ENCODE data around the gene MTCH1. TPM values are rescaled to one million over a fixed set of nuclear protein-coding genes. Genes with fewer than 3 reads are reported as not detected.

The MTCH1 gene
- total RNA-seq, 4 donors from 2014 or later = 85.6 to 127 (median 116) TPM

DNA sequence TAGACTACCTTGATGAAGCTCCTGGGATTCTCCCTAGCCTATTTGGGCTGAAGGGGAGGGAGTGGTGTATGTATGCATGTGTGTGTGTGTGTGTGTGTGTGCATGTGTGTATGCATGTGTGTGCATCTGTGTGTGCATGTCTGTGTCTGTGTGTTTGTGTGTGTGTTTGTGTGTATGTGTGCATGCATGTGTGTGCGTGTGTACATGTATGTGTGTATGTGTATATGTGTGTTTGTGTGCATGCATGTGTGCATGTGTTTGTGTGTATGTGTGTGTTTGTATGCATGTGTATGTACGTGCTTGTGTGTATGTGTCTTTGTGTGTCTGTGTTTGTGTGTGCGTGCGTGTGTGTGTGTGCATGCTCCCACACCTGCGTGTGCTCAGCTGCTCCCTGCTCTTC is 34.8 kb upstream of the MTCH1 start:
- ATAC-seq = no peak
- Histone ChIP-seq H3K4me1 (peaks cover 9 to 11% of the 10 kb centered on the region in 2 donors), H3K27me3 (no peaks in the 10 kb centered on the region), H3K36me3 (no peaks in the 10 kb centered on the region), H3K4me3 (no peak overlapping the region), H3K9me3 (no peaks in the 10 kb centered on the region), H3K27ac (no peak overlapping the region)
- intact Hi-C loops (cut with DNase I; ENCODE audit: low total_unique reads) (no loop called here), in situ Hi-C loops (cut with MboI; ENCODE audit: low sequenced_read_pairs in 4 of 4) (loop anchor here (10.0 to 25.0 kb wide), 3 partner anchors 134 to 259 kb away; partner anchors contain the start of gene C6orf89 (in 1 of the 4))
- DNase-seq = no peak
- TF ChIP-seq POLR2A (IDR thresholded peaks at IDR 0.05) = no peak
- TF ChIP-seq, protein P1, sequence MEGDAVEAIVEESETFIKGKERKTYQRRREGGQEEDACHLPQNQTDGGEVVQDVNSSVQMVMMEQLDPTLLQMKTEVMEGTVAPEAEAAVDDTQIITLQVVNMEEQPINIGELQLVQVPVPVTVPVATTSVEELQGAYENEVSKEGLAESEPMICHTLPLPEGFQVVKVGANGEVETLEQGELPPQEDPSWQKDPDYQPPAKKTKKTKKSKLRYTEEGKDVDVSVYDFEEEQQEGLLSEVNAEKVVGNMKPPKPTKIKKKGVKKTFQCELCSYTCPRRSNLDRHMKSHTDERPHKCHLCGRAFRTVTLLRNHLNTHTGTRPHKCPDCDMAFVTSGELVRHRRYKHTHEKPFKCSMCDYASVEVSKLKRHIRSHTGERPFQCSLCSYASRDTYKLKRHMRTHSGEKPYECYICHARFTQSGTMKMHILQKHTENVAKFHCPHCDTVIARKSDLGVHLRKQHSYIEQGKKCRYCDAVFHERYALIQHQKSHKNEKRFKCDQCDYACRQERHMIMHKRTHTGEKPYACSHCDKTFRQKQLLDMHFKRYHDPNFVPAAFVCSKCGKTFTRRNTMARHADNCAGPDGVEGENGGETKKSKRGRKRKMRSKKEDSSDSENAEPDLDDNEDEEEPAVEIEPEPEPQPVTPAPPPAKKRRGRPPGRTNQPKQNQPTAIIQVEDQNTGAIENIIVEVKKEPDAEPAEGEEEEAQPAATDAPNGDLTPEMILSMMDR (IDR thresholded peaks at IDR 0.05 in 4 of 5, conservative IDR thresholded peaks at IDR 0.05 in 1 of 5) = no peak

DNA sequence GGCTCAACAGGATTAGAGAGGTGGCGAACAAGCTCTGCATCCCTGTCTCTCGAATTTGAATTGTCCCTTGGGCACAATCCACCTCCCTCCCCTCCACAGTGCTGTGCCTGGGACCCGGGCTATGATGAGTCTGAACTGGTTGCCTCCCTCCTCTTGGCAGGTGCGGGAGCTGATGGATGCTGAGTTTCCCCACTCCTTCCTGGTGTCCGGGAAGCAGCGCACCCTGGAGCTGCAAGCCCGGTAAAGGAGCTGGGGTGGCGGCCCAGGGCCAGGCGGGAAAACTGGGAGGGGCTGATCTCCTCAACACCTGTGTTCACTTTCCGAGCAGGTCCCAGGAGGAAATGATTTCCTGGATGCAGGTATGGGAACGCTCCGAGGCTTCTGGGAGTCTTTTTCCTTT is 34.4 kb upstream of the MTCH1 start:
- no peak for ATAC-seq
- TF ChIP-seq, protein P1 (IDR thresholded peaks at IDR 0.05 in 4 of 5, conservative IDR thresholded peaks at IDR 0.05 in 1 of 5) = no peak
- TF ChIP-seq POLR2A (IDR thresholded peaks at IDR 0.05) = no peak
- intact Hi-C loops (cut with DNase I; ENCODE audit: low total_unique reads) (no loop called here), in situ Hi-C loops (cut with MboI; ENCODE audit: low sequenced_read_pairs in 4 of 4) (loop anchor here (10.0 to 25.0 kb wide), 3 partner anchors 133 to 258 kb away; partner anchors contain the start of gene C6orf89 (in 1 of the 4))
- Histone ChIP-seq H3K9me3 (no peaks in the 10 kb centered on the region), H3K27ac (no peak overlapping the region), H3K27me3 (no peaks in the 10 kb centered on the region), H3K4me1 (peaks cover 9 to 11% of the 10 kb centered on the region in 2 donors), H3K4me3 (no peak overlapping the region), H3K36me3 (no peaks in the 10 kb centered on the region)
- DNase-seq = no peak

DNA sequence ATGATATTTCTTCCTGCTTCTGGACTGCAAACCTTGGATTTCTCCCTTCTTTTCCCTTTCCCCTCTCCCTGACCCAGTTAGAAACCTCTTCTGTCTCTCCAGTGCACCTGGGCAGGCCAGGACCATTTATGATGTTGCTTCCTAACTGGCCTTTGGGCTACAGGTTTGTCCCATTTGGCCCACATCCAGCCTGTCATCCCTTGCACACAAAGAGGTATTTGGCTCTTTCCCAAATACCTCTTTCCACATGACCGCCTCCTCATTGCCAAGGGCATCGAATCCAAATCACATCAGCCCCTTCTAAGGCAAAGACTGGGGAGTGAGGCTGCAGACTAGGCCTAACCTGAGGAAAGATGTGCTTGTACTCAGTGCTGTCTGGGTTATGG is 33.1 kb upstream of the MTCH1 start:
- DNase-seq (no peak), ATAC-seq (no peak)
- peaks cover 9 to 11% of the 10 kb centered on the region in 2 donors for H3K4me1 ChIP-seq
- TF ChIP-seq, protein P1 (IDR thresholded peaks at IDR 0.05 in 4 of 5, conservative IDR thresholded peaks at IDR 0.05 in 1 of 5) = no peak
- no peak for TF ChIP-seq POLR2A (IDR thresholded peaks at IDR 0.05)
- intact Hi-C loops (cut with DNase I; ENCODE audit: low total_unique reads) (loop anchor here (1.0 to 5.0 kb wide), 2 partner anchors 32 to 252 kb away; no protein-coding TSS in a partner anchor), in situ Hi-C loops (cut with MboI; ENCODE audit: low sequenced_read_pairs in 4 of 4) (loop anchor here (10.0 to 25.0 kb wide), 3 partner anchors 132 to 257 kb away; partner anchors contain the start of gene C6orf89 (in 3 of the 4))
- no peaks in the 10 kb centered on the region for H3K36me3 ChIP-seq
- no peaks in the 10 kb centered on the region for H3K27me3 ChIP-seq
- no peak overlapping the region for H3K4me3 ChIP-seq
- no peaks in the 10 kb centered on the region for H3K9me3 ChIP-seq
- H3K27ac ChIP-seq = peak overlapping the region in 1 of 4 donors; percentile 25

DNA sequence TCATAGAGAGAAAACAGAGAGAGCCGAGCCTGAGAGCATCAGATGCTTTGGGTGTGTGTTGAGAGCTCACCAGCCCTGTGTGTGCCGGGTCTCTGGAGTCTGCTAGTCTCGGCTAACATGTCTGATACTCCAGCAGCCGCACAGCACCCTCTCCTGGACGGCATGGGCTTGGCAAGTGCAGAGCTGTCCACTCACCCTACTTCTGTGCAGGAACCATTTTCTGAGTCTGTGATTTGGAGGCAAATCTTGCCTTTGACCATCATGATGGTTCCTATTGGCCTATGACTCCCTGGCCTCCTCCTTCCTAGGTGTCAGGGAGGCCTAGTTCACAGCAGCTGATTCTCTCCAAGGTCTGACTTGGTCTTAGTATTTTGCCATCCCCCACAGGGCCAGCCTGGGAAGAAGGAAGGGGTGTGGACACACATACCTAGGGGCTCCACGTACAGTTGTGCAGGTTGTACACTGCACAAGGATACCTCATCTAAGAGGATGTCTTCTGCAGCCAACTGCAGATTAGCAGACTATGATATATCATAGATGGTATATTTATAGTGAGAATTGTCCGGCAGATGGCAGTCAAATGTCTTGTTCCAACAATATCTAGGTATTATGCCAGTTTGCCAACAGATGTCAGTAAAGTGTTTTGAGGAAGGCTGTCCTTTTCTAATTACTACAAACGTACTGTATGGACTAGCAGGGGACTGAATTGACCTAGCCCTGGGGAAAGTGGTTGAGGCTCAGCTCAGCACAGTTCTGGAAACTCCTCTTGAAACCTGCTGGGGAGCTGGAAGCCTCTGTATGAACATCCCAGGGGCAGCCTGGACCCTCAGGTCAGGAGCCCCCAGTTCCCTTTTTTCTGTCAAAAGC is 32.4 kb upstream of the MTCH1 start:
- peak; percentile 79 to 90 for DNase-seq
- ATAC-seq = peak; percentile 96 to 98
- intact Hi-C loops (cut with DNase I; ENCODE audit: low total_unique reads) = loop anchor here (1.0 to 5.0 kb wide), 6 partner anchors 33 to 251 kb away; partner anchors contain the start of gene C6orf89
- no peak for TF ChIP-seq POLR2A (IDR thresholded peaks at IDR 0.05)
- TF ChIP-seq, protein P1 (IDR thresholded peaks at IDR 0.05 in 4 of 5, conservative IDR thresholded peaks at IDR 0.05 in 1 of 5) = peak; percentile 84 to 95 (median 91)
- Histone ChIP-seq H3K4me1 (peaks cover 9 to 11% of the 10 kb centered on the region in 2 donors), H3K4me3 (no peak overlapping the region), H3K27ac (peak overlapping the region; percentile 40 to 67 (median 56)), H3K9me3 (no peaks in the 10 kb centered on the region), H3K36me3 (no peaks in the 10 kb centered on the region), H3K27me3 (no peaks in the 10 kb centered on the region)
- in situ Hi-C loops (cut with MboI; ENCODE audit: low sequenced_read_pairs in 4 of 4) = loop anchor here (10.0 to 25.0 kb wide), 3 partner anchors 131 to 256 kb away; partner anchors contain the start of gene C6orf89 (in 3 of the 4)

Measured in gastrocnemius medialis (tissue), 4 donors.